ENCODE results near the gene MAFF. TPM values are rescaled to one million over a fixed set of nuclear protein-coding genes. Genes with fewer than 3 reads are reported as not detected.

The MAFF gene
- total RNA-seq, 1 experiment from 2014 or later = 26.0 TPM

DNA sequence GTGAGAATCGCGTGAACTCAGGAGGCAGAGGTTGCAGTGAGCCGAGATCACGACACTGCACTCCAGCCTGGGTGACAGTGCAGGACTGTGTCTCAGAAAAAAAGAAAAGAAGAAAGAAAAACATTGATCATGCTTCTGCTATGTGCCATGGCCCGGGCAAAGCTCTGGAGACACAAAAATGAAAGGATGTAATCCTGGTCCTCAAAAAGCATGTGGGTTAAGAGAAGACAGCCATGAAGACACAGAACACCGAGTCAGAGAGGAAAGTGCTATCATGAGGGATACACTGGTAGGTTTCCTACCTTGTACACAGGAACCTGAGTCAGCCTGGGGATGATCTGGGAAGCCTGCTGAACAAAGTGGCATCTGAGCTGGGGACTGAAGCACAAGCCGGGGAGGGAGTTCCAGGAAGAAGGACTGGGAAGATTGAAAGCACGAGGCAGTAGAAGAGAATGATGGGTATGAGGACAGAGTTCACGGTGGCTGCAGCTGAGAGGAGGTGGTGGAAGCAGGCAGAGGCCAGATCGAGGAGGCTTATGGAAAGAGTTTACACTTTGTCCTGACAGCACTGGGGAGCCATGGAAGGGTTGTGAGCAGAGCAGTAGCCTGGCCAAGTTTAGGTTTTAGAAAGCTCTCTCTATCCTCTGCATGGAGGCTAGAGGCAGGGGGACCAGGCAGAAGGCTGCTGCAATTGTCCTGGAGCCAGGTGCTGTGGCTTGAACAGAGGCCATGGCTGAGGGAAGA is 9.9 kb upstream of the MAFF start:
- ATAC-seq = no peak
- H3K36me3 ChIP-seq (ENCODE audit: control insufficient read depth in 1 of 2, insufficient read depth in 2 of 2, low read length in 2 of 2) = no peaks in the 10 kb centered on the region
- ChIA-PET POLR2A (interaction anchor here (1.1 kb wide), 1 partner anchor 10 kb away, joined by 4 read pairs; the partner anchor contains the start of gene PLA2G6), RAD21 (ENCODE audit: low non-redundant PET in 1 of 2, low total read pairs in 2 of 2, uncharacterized antibody in 2 of 2, unreplicated experiment in 2 of 2) (no interaction called here), CTCF (no interaction called here)
- H3K9me2 ChIP-seq (ENCODE audit: insufficient read depth) = no peaks in the 10 kb centered on the region
- no peaks in the 10 kb centered on the region for H4K20me1 ChIP-seq (ENCODE audit: insufficient read depth)
- no peak for DNase-seq (ENCODE audit: low read depth, low spot score)
- H3K79me2 ChIP-seq (ENCODE audit: insufficient read depth, low read length) = no peaks in the 10 kb centered on the region
- H3K4me3 ChIP-seq (replicated peaks in 1 of 2; ENCODE audit: low read depth in 1 of 2, low read length in 2 of 2) = no peak overlapping the region
- no peak overlapping the region for H3K27ac ChIP-seq (ENCODE audit: low read depth, low read length)
- no peaks in the 10 kb centered on the region for H3K27me3 ChIP-seq (ENCODE audit: insufficient read depth, low read length)
- intact Hi-C loops (cut with micrococcal nuclease) = no loop called here
- H2AFZ ChIP-seq (ENCODE audit: low read depth, low read length, poor library complexity, severe bottlenecking) = no peak overlapping the region
- TF ChIP-seq ELF1 (IDR thresholded peaks at IDR 0.05; ENCODE audit: borderline replicate concordance, low read depth) (no peak), ZNF274 (IDR thresholded peaks at IDR 0.05; ENCODE audit: low read depth, low read length) (no peak), SIN3A (IDR thresholded peaks at IDR 0.05; ENCODE audit: low read depth) (no peak), ZFX (IDR thresholded peaks at IDR 0.05) (no peak)
- TF ChIP-seq, protein P1, sequence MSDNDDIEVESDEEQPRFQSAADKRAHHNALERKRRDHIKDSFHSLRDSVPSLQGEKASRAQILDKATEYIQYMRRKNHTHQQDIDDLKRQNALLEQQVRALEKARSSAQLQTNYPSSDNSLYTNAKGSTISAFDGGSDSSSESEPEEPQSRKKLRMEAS (IDR thresholded peaks at IDR 0.05) = no peak
- H3K9ac ChIP-seq (ENCODE audit: low read length) = no peak overlapping the region
- no peaks in the 10 kb centered on the region for H3K9me3 ChIP-seq (ENCODE audit: control insufficient read depth in 1 of 2, insufficient read depth in 1 of 2, low read depth in 1 of 2, low read length in 2 of 2)
- no peak overlapping the region for H3K4me2 ChIP-seq (ENCODE audit: low read length)
- H3K4me1 ChIP-seq (ENCODE audit: control insufficient read depth in 1 of 2, insufficient read depth in 2 of 2, low read length in 2 of 2) = peaks cover 3 to 5% of the 10 kb centered on the region in 2 experiments; a peak in 1 of 4 replicates
- no TSS peak for BruUV-seq (replicated peaks)

DNA sequence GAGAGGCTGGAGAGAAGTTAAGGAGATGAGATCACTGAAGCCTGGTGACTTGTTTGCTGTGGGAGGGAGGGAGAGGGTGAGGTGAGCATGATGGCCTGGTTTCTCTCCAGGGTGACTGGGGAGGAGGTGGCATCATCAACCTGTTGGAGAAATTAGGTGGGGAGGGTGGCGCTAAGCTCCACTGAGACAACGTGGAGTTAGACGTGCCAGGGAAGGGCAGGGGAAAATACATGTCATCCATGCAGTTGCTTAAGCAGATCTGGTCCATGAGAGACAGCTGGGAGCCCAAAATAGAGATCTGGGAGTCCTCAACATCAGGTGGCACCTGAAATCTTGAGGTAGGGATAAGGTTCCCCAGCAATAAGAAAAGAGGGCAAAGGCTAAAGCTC is 9.3 kb upstream of the MAFF start:
- Histone ChIP-seq H3K4me1 (ENCODE audit: control insufficient read depth in 1 of 2, insufficient read depth in 2 of 2, low read length in 2 of 2) (peaks cover under 1 to 5% of the 10 kb centered on the region in 2 experiments; a peak in 1 of 4 replicates), H4K20me1 (ENCODE audit: insufficient read depth) (no peaks in the 10 kb centered on the region), H3K27ac (ENCODE audit: low read depth, low read length) (no peak overlapping the region), H3K36me3 (ENCODE audit: control insufficient read depth in 1 of 2, insufficient read depth in 2 of 2, low read length in 2 of 2) (no peaks in the 10 kb centered on the region), H3K9ac (ENCODE audit: low read length) (no peak overlapping the region), H3K4me2 (ENCODE audit: low read length) (no peak overlapping the region), H3K9me2 (ENCODE audit: insufficient read depth) (no peaks in the 10 kb centered on the region), H2AFZ (ENCODE audit: low read depth, low read length, poor library complexity, severe bottlenecking) (no peak overlapping the region), H3K27me3 (ENCODE audit: insufficient read depth, low read length) (no peaks in the 10 kb centered on the region), H3K9me3 (ENCODE audit: control insufficient read depth in 1 of 2, insufficient read depth in 1 of 2, low read depth in 1 of 2, low read length in 2 of 2) (no peaks in the 10 kb centered on the region), H3K79me2 (ENCODE audit: insufficient read depth, low read length) (no peaks in the 10 kb centered on the region), H3K4me3 (replicated peaks in 1 of 2; ENCODE audit: low read depth in 1 of 2, low read length in 2 of 2) (no peak overlapping the region)
- ChIA-PET RAD21 (ENCODE audit: low non-redundant PET in 1 of 2, low total read pairs in 2 of 2, uncharacterized antibody in 2 of 2, unreplicated experiment in 2 of 2) (no interaction called here), CTCF (no interaction called here), POLR2A (interaction anchor here (1.1 kb wide), 1 partner anchor 11 kb away, joined by 4 read pairs; the partner anchor contains the start of gene PLA2G6)
- ATAC-seq (no peak), DNase-seq (ENCODE audit: low read depth, low spot score) (no peak)
- intact Hi-C loops (cut with micrococcal nuclease) = no loop called here
- TF ChIP-seq, protein P2, sequence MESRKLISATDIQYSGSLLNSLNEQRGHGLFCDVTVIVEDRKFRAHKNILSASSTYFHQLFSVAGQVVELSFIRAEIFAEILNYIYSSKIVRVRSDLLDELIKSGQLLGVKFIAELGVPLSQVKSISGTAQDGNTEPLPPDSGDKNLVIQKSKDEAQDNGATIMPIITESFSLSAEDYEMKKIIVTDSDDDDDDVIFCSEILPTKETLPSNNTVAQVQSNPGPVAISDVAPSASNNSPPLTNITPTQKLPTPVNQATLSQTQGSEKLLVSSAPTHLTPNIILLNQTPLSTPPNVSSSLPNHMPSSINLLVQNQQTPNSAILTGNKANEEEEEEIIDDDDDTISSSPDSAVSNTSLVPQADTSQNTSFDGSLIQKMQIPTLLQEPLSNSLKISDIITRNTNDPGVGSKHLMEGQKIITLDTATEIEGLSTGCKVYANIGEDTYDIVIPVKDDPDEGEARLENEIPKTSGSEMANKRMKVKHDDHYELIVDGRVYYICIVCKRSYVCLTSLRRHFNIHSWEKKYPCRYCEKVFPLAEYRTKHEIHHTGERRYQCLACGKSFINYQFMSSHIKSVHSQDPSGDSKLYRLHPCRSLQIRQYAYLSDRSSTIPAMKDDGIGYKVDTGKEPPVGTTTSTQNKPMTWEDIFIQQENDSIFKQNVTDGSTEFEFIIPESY (IDR thresholded peaks at IDR 0.05; ENCODE audit: extremely low read depth, insufficient replicate concordance, low read length) = no peak
- TF ChIP-seq POLR2A (IDR thresholded peaks at IDR 0.05; ENCODE audit: borderline replicate concordance, extremely low read depth, insufficient read depth, insufficient read length) = no peak
- TF ChIP-seq JUND (IDR thresholded peaks at IDR 0.05) = no peak
- no peak for TF ChIP-seq ELF1 (IDR thresholded peaks at IDR 0.05; ENCODE audit: borderline replicate concordance, low read depth)
- TF ChIP-seq EZH2phosphoT487 (IDR thresholded peaks at IDR 0.05; ENCODE audit: borderline replicate concordance) = no peak
- no peak for TF ChIP-seq SP1 (IDR thresholded peaks at IDR 0.05; ENCODE audit: low read depth)
- no peak for TF ChIP-seq EZH2 (IDR thresholded peaks at IDR 0.05)
- TF ChIP-seq SRF (IDR thresholded peaks at IDR 0.05; ENCODE audit: low read depth) = no peak
- BruUV-seq (replicated peaks) = no TSS peak
